HG02571 (cell line): ENCODE measurements around the gene AVPR1A.

ENCODE experiments used
- ATAC-seq: cut with Tn5 transposase; IDR thresholded peaks from one replicate; pipeline ENCODE4 v1.9.1; 2021; ENCODE audit warnings: mild to moderate bottlenecking, moderate library complexity; ENCODE audit not compliant: unreplicated experiment

AVPR1A gene

GRCh38 chr12:63095369-63095980 lies 55.5 kb downstream of the AVPR1A start:
- ATAC-seq, result no peak

GRCh38 chr12:63093711-63094110 lies 57.3 kb downstream of the AVPR1A start:
- ATAC-seq, result no peak

GRCh38 chr12:63093084-63093483 lies 57.9 kb downstream of the AVPR1A start:
- no peak for ATAC-seq
